ENCODE data around the gene STRIP2.
A peak's percentile ranks its signal among the peaks of the same experiment; 100 is the strongest.

The STRIP2 gene

GRCh38 chr7:129433847-129434674, at the start of gene STRIP2:
Gene STRIP2, plus strand, starts transcription at chr7:129434432. Its CDS starts 41 bp downstream, at chr7:129434473.
- H3K36me3 ChIP-seq (ENCODE audit: control insufficient read depth in 1 of 2, insufficient read depth in 2 of 2, low read length in 2 of 2): no peaks in the 10 kb centered on the region
- no peaks in the 10 kb centered on the region for H3K9me3 ChIP-seq (ENCODE audit: control insufficient read depth in 1 of 2, low read length in 2 of 2)
- H3K4me1 ChIP-seq (ENCODE audit: control insufficient read depth in 1 of 2, insufficient read depth in 2 of 2, low read length in 2 of 2): peaks cover 6 to 13% of the 10 kb centered on the region in 2 donors
- H3K4me3 ChIP-seq (ENCODE audit: low read depth in 1 of 2, low read length in 2 of 2): peak within 1 kb of the TSS; percentile 86
- peaks cover 11% of the 10 kb centered on the region for H3K27me3 ChIP-seq (ENCODE audit: low read depth, low read length)
- no peak within 1 kb of the TSS for H3K27ac ChIP-seq (ENCODE audit: low read length)

GRCh38 chr7:129385116-129385515, 49.1 kb upstream of the STRIP2 start:
- H3K27me3 ChIP-seq (ENCODE audit: low read depth, low read length): no peaks in the 10 kb centered on the region
- no peaks in the 10 kb centered on the region for H3K9me3 ChIP-seq (ENCODE audit: control insufficient read depth in 1 of 2, low read length in 2 of 2)
- no peaks in the 10 kb centered on the region for H3K4me1 ChIP-seq (ENCODE audit: control insufficient read depth in 1 of 2, insufficient read depth in 2 of 2, low read length in 2 of 2)
- no peak overlapping the region for H3K27ac ChIP-seq (ENCODE audit: low read length)
- H3K4me3 ChIP-seq (ENCODE audit: low read depth in 1 of 2, low read length in 2 of 2): no peak overlapping the region
- peaks cover 0 to under 1% of the 10 kb centered on the region in 2 donors for H3K36me3 ChIP-seq (ENCODE audit: control insufficient read depth in 1 of 2, insufficient read depth in 2 of 2, low read length in 2 of 2)

- no peaks in the 10 kb centered on the region for H3K9me3 ChIP-seq (ENCODE audit: control insufficient read depth in 1 of 2, low read length in 2 of 2)
- H3K27ac ChIP-seq (ENCODE audit: low read length): no peak overlapping the region
- H3K4me3 ChIP-seq (ENCODE audit: low read depth in 1 of 2, low read length in 2 of 2): no peak overlapping the region
- no peaks in the 10 kb centered on the region for H3K27me3 ChIP-seq (ENCODE audit: low read depth, low read length)
- H3K4me1 ChIP-seq (ENCODE audit: control insufficient read depth in 1 of 2, insufficient read depth in 2 of 2, low read length in 2 of 2): no peaks in the 10 kb centered on the region
- H3K36me3 ChIP-seq (ENCODE audit: control insufficient read depth in 1 of 2, insufficient read depth in 2 of 2, low read length in 2 of 2): peaks cover 0 to 3% of the 10 kb centered on the region in 2 donors
Measured at GRCh38 chr7:129385598-129385997, 48.6 kb upstream of the STRIP2 start.

GRCh38 chr7:129386506-129386905, 47.7 kb upstream of the STRIP2 start:
- no peaks in the 10 kb centered on the region for H3K9me3 ChIP-seq (ENCODE audit: control insufficient read depth in 1 of 2, low read length in 2 of 2)
- H3K4me1 ChIP-seq (ENCODE audit: control insufficient read depth in 1 of 2, insufficient read depth in 2 of 2, low read length in 2 of 2): no peaks in the 10 kb centered on the region
- H3K36me3 ChIP-seq (ENCODE audit: control insufficient read depth in 1 of 2, insufficient read depth in 2 of 2, low read length in 2 of 2): peaks cover 0 to 3% of the 10 kb centered on the region in 2 donors
- no peak overlapping the region for H3K27ac ChIP-seq (ENCODE audit: low read length)
- H3K27me3 ChIP-seq (ENCODE audit: low read depth, low read length): no peaks in the 10 kb centered on the region
- no peak overlapping the region for H3K4me3 ChIP-seq (ENCODE audit: low read depth in 1 of 2, low read length in 2 of 2)

- Histone ChIP-seq H3K36me3 (ENCODE audit: control insufficient read depth in 1 of 2, insufficient read depth in 2 of 2, low read length in 2 of 2) (peaks cover 0 to 3% of the 10 kb centered on the region in 2 donors), H3K27ac (ENCODE audit: low read length) (no peak overlapping the region), H3K4me3 (ENCODE audit: low read depth in 1 of 2, low read length in 2 of 2) (no peak overlapping the region), H3K27me3 (ENCODE audit: low read depth, low read length) (no peaks in the 10 kb centered on the region), H3K4me1 (ENCODE audit: control insufficient read depth in 1 of 2, insufficient read depth in 2 of 2, low read length in 2 of 2) (no peaks in the 10 kb centered on the region), H3K9me3 (ENCODE audit: control insufficient read depth in 1 of 2, low read length in 2 of 2) (no peaks in the 10 kb centered on the region)
Measured at GRCh38 chr7:129387537-129387936, 46.7 kb upstream of the STRIP2 start.

GRCh38 chr7:129388333-129389098, 45.7 kb upstream of the STRIP2 start:
- Histone ChIP-seq H3K36me3 (ENCODE audit: control insufficient read depth in 1 of 2, insufficient read depth in 2 of 2, low read length in 2 of 2) (peaks cover 0 to 3% of the 10 kb centered on the region in 2 donors), H3K9me3 (ENCODE audit: control insufficient read depth in 1 of 2, low read length in 2 of 2) (no peaks in the 10 kb centered on the region), H3K27ac (ENCODE audit: low read length) (no peak overlapping the region), H3K4me1 (ENCODE audit: control insufficient read depth in 1 of 2, insufficient read depth in 2 of 2, low read length in 2 of 2) (no peaks in the 10 kb centered on the region), H3K4me3 (ENCODE audit: low read depth in 1 of 2, low read length in 2 of 2) (no peak overlapping the region), H3K27me3 (ENCODE audit: low read depth, low read length) (no peaks in the 10 kb centered on the region)

GRCh38 chr7:129389829-129390228, 44.4 kb upstream of the STRIP2 start:
- no peaks in the 10 kb centered on the region for H3K9me3 ChIP-seq (ENCODE audit: control insufficient read depth in 1 of 2, low read length in 2 of 2)
- H3K36me3 ChIP-seq (ENCODE audit: control insufficient read depth in 1 of 2, insufficient read depth in 2 of 2, low read length in 2 of 2): peaks cover 0 to 3% of the 10 kb centered on the region in 2 donors
- no peak overlapping the region for H3K27ac ChIP-seq (ENCODE audit: low read length)
- no peak overlapping the region for H3K4me3 ChIP-seq (ENCODE audit: low read depth in 1 of 2, low read length in 2 of 2)
- no peaks in the 10 kb centered on the region for H3K4me1 ChIP-seq (ENCODE audit: control insufficient read depth in 1 of 2, insufficient read depth in 2 of 2, low read length in 2 of 2)
- H3K27me3 ChIP-seq (ENCODE audit: low read depth, low read length): no peaks in the 10 kb centered on the region

- H3K27ac ChIP-seq (ENCODE audit: low read length): no peak overlapping the region
- H3K9me3 ChIP-seq (ENCODE audit: control insufficient read depth in 1 of 2, low read length in 2 of 2): no peaks in the 10 kb centered on the region
- no peaks in the 10 kb centered on the region for H3K27me3 ChIP-seq (ENCODE audit: low read depth, low read length)
- H3K4me3 ChIP-seq (ENCODE audit: low read depth in 1 of 2, low read length in 2 of 2): no peak overlapping the region
- H3K4me1 ChIP-seq (ENCODE audit: control insufficient read depth in 1 of 2, insufficient read depth in 2 of 2, low read length in 2 of 2): peaks cover 0 to 4% of the 10 kb centered on the region in 2 donors
- peaks cover 0 to 3% of the 10 kb centered on the region in 2 donors for H3K36me3 ChIP-seq (ENCODE audit: control insufficient read depth in 1 of 2, insufficient read depth in 2 of 2, low read length in 2 of 2)
Measured at GRCh38 chr7:129390314-129390713, 43.9 kb upstream of the STRIP2 start.

- Histone ChIP-seq H3K27me3 (ENCODE audit: low read depth, low read length) (no peaks in the 10 kb centered on the region), H3K36me3 (ENCODE audit: control insufficient read depth in 1 of 2, insufficient read depth in 2 of 2, low read length in 2 of 2) (peaks cover 0 to 3% of the 10 kb centered on the region in 2 donors), H3K4me3 (ENCODE audit: low read depth in 1 of 2, low read length in 2 of 2) (no peak overlapping the region), H3K27ac (ENCODE audit: low read length) (no peak overlapping the region), H3K9me3 (ENCODE audit: control insufficient read depth in 1 of 2, low read length in 2 of 2) (no peaks in the 10 kb centered on the region), H3K4me1 (ENCODE audit: control insufficient read depth in 1 of 2, insufficient read depth in 2 of 2, low read length in 2 of 2) (peaks cover 0 to 5% of the 10 kb centered on the region in 2 donors)
Measured at GRCh38 chr7:129391546-129392171, 42.6 kb upstream of the STRIP2 start.

GRCh38 chr7:129393255-129393654, 41.0 kb upstream of the STRIP2 start:
- Histone ChIP-seq H3K36me3 (ENCODE audit: control insufficient read depth in 1 of 2, insufficient read depth in 2 of 2, low read length in 2 of 2) (peaks cover 3 to 4% of the 10 kb centered on the region in 2 donors), H3K27ac (ENCODE audit: low read length) (no peak overlapping the region), H3K9me3 (ENCODE audit: control insufficient read depth in 1 of 2, low read length in 2 of 2) (no peaks in the 10 kb centered on the region), H3K27me3 (ENCODE audit: low read depth, low read length) (no peaks in the 10 kb centered on the region), H3K4me1 (ENCODE audit: control insufficient read depth in 1 of 2, insufficient read depth in 2 of 2, low read length in 2 of 2) (peaks cover 0 to 5% of the 10 kb centered on the region in 2 donors), H3K4me3 (ENCODE audit: low read depth in 1 of 2, low read length in 2 of 2) (no peak overlapping the region)

GRCh38 chr7:129394101-129394500, 40.1 kb upstream of the STRIP2 start:
- no peaks in the 10 kb centered on the region for H3K27me3 ChIP-seq (ENCODE audit: low read depth, low read length)
- H3K4me1 ChIP-seq (ENCODE audit: control insufficient read depth in 1 of 2, insufficient read depth in 2 of 2, low read length in 2 of 2): peaks cover 0 to 5% of the 10 kb centered on the region in 2 donors
- H3K27ac ChIP-seq (ENCODE audit: low read length): no peak overlapping the region
- H3K4me3 ChIP-seq (ENCODE audit: low read depth in 1 of 2, low read length in 2 of 2): no peak overlapping the region
- no peaks in the 10 kb centered on the region for H3K9me3 ChIP-seq (ENCODE audit: control insufficient read depth in 1 of 2, low read length in 2 of 2)
- peaks cover 3 to 4% of the 10 kb centered on the region in 2 donors for H3K36me3 ChIP-seq (ENCODE audit: control insufficient read depth in 1 of 2, insufficient read depth in 2 of 2, low read length in 2 of 2)

Measured in muscle layer of duodenum (tissue), 2 donors.